ENCODE results near the gene PKN2.
A peak's percentile ranks its signal among the peaks of the same experiment; 100 is the strongest.
"Not testable (repeated sequence)": the region's sequence is repeated elsewhere in the genome, so short reads cannot be mapped to it uniquely, and the experiment has no call there.

The PKN2 gene

DNA sequence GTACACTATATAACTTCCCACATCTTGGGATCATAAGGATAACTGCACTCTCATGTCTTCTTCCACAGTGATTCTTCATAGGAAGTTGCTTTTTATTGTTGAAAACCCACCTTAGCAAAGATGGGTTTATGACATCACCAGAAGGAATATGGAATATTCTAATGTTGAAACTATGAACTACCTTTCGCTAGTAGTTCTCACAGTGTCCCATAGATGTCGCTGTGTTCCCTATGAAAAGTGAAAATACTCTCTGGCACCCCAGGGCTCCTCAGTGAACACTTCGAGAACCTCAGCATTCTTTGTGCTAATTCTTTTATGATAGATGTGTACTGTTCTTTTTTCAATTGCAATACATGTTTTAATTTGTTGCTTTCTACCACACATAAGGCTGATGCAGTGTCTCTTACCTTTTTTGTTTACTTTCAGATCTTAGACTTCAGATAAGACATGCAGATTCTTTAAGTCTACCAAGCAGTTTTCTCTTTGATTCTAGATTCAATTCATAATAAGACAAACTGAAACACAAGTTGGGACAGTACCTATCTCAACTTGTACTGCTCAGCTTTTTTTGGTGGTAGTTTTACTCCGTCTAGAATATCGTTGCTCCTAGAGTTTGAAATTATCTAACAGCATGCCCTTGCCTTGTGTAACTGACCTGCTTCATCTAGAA is 116.4 kb downstream of the PKN2 start:
- no peak for DNase-seq

DNA sequence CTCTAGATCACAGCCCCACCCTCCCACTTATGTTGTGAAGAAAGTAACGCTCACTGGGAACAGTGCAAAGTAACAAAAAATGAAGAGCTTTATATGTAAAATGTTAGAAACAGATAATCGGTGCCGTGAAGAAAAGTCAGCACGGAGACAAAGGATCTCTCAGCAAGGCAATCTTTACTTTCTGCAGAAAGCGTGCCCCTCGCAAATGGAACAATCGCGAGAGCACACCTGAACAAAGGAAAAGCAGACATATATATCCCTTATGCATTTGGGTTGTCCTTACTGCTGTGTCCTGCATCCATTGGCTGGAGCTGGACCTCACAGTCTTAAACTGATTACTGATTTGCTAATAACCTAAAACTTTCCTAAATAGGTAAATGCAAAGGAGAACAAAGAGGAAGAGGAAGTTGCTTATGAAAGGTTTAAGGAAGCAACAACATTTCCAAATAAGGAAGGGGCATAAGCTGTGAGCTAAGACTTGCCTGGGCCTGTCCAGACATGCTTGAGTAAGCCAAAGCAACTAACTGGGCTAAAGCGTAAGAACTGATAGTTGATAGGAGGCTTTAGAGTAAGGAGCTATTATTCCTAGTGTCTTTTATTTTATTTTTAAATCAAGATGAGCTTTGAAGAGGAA is 117.6 kb downstream of the PKN2 start:
- no peak for DNase-seq

DNA sequence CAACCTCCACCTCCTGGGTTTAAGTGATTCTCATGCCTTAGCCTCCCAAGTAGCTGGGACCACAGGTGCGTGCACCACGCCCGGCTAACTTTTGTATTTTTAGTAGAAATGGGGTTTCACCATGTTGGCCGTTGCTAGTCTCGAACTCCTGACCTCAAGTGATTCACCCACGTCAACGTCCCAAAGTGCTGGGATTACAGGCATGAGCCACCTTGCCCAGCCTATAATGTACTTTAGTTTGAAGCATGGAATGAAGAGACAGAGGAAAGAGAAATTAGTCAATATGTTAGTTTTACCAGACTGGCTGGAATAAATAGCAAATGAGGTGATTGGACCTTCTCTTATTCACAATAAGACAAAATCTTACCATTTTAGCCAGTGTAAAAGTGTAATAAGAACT is 118.3 kb downstream of the PKN2 start:
- no peak for DNase-seq

DNA sequence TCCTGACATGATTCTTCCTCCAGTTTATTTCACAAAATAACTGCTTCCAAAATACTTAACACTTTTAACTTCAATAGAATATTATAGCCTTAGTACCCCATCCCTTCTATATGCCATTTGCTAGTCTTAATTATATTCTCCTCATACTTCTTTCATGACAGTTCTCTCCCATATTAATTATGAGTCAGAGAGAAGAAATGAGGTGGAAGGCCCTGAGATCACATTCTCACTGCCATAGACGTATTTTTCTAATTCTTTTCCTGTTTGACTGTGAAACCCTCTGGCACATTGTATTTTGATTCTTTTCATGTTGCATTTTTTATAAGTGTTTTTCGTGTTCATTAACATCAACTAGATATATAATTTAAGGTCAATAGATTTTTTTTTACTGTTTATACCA is 118.9 kb downstream of the PKN2 start:
- DNase-seq: no peak

DNA sequence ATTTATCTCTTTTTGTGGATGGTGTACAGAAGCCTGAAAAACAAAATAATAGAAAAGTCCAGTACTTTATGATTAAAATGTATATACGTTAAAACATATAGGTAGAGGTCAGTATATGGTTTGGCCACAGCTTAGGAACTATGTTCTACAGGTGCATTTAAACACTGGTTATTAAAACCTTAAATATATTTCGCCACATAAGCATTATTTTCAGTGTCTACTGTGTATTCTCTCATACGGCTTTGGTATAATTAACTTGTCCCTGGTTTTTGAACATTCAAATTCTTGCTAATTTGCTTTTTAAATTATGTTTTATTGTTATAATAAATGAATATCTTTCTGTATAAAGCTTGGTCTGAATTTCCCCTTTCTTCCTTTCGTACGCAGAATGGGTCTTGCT is 119.4 kb downstream of the PKN2 start:
- DNase-seq: no peak

DNA sequence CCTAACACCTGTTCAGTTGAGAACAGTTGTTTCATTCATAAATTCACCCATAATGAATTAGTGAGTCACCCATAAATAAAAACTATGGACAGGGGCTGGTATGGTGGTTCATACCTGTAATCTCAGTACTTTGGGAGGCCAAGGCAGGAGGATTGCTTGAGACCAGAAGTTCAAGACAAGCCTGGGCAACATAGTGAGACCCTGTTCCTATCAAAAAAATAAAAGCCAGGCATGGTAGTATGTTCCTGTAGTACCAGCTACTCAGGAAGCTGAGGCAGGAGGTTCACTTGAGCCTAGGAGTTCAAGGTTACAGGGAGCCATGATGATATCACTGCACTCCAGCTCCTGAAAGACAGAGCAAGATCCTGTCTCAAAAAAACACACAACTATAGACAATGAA is 128.3 kb downstream of the PKN2 start:
- DNase-seq: no peak

DNA sequence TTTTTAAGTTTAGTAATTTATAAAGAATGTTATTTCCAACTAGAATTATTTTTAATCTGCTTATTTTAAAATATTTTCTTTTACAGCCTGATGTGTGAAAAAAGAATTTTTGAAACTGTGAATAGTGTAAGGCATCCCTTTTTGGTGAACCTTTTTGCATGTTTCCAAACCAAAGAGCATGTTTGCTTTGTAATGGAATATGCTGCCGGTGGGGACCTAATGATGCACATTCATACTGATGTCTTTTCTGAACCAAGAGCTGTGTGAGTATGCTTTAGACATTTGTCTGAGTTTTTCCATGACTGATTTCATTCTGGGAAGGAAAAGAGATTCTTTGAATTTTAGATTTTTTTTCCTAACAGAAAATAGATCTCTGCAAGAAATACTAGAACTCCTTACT is 129.4 kb downstream of the PKN2 start:
- no peak for DNase-seq

DNA sequence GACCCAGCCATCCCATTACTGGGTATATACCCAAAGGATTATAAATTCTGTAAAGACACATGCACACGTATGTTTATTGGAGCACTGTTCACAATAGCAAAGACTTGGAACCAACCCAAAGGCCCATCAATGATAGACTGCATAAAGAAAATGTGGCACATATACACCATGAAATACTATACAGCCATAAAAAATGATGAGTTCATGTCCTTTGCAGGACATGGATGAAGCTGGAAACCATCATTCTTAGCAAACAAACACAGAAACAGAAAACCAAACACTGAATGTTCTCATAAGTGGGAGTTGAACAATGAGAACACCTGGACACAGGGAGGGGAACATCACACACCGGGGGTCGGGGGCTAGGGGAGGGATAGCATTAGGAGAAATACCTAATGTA is 135.6 kb downstream of the PKN2 start:
- DNase-seq: not testable (repeated sequence)

DNA sequence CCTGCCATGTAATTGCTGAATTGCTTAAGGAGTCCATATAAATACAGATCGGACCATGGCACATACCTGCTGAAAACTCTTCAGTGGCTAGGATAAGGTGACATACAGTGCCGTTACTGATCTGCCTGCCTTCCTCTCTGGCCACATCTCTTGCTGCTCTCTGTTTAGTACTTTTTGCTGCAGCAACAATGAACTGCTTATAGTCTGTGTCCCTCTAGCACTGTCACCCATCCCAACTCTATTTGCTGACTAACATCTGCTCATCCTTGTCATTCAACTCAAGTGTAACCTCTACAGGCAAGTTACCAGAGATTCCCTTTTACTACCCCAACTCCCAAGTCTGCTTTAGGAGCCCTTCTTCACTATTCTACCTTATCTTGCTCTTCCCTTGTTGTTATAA is 141.6 kb downstream of the PKN2 start:
- no peak for DNase-seq

DNA sequence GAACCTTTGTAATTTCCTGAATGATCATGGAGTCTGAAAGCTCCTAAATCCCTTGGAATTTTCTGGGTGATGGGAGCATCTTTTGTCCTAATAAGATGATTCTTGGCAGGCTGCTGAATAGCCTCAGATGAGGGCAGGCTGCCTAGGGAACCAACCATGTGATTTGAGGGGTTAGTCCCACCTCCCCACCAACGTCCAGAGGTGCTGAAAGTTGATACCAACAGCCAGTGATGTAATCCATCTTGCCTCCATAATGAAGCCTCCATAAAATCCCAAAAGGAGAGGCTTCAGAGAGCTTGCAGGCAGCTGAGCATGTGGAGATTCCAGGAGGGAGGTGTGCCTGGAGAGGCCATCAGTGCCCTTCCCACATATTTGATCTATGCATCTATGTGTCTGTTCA is 163.6 kb downstream of the PKN2 start:
- no peak for DNase-seq

DNA sequence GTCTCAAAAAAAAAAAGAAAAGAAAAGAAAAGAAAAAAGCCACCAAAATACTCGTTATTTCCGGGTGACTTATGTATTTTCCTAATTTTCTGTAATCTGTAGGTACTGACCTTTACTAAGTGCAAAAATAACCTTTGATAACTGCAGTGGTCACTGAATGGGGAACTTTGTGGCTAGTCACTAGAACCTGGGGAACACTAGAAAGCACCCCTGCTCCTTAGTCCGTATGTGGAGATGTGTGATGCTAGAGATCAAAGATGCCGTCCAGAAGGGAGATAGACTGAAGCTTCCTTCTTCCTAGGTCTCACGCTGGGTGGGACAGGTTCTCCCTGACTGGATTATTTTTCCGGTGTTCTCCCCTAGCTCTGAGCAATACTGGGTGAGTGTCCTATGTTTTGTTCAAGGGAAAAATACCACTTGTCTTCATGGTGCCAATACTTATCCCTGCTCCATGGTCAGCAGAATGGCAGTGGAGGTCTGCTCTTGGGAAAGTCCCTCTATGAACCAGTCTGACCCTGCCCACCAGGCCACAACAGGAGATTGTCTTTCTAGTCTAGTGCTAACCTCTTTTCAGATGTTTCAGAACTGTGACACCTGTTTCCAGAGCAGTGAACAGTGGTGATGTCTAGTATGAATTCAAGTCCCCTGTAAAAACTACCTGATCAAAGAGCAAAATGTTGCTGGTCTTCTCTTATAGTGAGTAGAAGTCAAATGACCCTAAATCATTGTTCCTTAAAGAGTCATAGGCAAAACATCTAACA is 167.4 kb downstream of the PKN2 start:
- no peak for DNase-seq

DNA sequence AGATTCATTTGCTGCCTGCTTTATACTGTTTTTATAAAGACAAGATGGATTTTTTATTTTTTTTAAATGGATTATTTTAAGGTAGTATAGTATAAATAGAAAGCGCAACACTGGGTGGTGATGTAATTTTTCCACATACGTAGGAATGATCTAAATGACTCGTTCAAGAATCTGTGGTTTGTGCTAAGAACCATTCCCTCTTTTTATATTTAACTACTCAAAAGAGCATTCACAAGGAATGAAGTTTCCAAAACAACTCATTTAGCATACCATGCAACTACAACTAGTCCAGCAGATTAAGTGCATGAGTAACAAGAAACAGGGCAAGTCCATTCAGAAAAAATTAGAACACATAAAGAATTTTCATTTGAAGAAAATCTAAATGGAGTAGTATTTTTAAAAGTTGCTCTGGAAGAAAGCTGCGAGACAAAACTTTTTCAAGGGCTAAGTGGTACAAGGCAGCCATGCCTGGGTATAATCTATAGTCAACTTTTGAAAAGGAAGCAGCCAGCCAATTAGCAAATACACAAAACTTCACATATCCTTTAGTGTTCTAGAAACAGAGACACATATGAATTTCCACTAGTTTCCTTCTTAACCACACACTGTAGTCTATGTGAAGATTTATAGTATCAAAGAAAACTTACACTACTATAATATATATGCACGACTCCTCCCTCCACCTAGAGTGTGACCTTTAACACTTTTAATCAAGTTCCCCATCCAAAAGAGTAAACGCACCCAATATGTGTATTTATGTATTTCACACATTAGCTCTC is 183.9 kb downstream of the PKN2 start:
- DNase-seq: no peak

DNA sequence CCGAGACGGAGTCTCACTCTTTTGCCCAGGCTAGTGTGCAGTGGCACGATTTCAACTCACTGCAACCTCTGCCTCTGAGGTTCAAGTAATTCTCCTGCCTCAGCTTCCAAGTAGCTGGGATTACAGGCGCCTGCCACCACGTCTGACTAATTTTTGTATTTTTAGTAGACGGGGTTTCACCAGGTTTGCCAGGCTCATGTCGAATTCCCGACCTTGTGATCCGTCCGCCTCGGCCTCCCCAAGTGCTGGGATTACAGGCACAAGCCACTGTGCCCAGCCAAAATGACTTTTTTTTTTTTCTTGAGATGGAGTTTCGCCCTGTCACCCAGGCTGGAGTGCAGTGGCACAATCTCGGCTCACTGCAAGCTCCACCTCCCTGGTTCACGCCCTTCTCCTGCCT is 185.6 kb downstream of the PKN2 start:
- not testable (repeated sequence) for DNase-seq

DNA sequence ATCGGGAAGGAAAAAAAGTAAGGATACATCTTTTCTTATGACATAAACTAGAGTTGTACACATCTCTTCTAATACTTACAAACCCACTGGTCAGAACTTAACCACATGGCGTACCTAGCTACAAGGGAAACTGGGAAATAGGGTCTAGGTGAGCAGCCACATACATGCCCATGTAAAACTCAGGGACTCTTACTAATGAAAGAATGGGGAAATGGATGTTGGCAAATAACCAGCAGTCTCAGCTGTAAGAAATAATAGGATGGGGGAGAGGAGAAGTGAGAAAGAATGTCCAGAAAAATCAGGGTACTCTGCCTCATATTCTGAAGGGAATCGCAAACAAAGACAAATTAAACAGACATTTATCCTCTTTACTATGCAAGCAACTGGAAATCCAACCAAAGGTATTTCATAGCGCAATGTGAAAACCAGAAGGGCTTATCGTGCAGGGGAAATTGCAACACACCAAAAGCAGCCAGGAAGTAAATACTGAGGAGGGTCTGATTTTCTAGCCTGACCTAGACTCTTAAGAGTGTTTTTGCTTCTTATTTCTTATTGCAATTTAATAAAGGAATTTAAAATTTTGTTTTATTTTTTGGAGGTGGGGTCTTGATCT is 189.8 kb downstream of the PKN2 start:
- DNase-seq: no peak

DNA sequence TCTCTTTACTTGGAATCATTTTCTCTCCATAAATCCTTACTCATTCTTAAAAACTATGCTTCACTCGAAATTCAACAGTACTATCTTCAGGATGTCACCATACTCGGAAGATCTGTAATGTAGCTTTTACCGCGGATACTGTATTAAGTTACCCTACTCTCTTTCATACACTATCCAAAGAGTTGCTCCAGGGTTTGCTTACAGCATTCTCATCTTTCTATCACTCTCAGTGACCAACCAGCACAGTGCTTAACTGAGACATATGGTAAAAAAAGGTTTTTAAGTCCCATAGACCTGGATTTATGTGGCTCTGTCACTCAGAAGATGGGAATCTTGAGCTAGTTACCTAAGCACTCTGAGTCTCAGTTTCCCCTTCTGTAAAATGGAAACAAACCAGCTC is 191.5 kb downstream of the PKN2 start:
- no peak for DNase-seq

DNA sequence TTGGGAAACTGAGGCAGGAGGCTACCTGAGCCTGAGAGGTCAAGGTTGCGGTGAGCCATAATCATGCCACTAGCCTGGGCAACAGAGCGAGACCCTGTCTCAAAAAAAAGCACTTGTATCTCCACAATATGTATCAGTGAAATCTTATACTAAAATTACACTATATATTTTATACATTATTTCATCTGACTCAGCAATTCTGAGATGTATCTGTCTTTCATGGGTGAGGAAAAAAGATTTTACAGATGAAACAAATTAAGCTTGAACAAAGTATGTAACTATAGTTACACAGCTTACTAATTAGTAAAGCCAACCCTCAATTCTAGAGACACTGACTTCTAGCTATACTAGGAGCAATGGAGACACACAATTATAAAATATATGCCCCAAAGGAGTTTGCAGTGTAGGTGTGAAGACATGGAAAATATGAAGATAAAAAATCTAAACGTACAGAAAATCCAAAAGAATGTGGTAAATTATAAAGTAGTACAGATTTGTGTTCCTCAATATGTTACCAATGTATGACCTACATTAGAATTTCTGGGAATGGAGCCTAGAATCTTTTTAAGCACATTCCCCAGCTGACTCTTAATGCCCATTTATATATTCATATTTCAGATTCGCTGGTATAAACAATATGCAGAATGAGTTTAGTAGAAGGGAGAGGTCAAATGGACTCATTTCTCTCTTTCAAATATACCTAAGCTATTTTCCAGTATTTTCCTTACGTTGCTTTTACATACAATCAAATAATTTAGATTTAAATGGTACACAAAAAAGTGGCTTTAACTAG is 192.7 kb downstream of the PKN2 start:
- no peak for DNase-seq

DNA sequence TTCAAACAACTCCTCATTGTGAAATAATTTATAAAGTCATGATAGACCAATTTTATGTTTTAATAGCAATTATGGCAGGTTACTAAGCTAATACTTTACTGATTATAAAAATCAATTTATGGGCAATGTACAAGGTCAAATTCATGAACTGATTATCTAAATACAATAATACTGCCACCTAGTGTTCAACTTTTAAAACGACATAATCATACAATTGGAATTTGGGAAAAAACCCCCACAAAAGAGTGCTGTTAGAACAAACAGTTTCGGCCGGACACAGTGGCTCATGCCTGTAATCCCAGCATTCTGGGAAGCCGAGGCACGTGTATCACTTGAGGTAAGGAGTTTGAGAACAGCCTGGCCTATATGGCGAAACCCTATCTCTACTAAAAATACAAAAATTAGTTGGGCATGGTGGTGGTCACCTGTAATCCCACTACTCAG is 193.3 kb downstream of the PKN2 start:
- peak; percentile 8 for DNase-seq

DNA sequence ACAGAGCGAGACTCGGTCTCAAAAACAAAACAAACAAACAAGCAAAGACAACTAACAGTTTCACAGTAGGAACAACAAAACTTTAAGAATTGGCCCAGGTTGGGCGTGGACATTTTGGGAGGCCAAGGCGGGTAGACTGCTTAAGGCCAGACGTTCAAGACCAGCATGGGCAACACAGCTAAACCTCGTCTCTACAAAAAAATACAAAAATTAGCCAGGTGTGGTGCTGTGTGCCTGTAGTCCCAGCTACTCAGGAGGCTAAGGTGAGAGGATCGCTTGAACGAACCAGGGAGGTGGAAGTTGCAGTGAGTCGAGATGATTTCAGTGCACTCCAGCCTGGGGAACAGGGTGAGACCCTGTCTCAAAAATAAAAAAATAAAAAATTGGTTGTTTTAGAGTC is 193.8 kb downstream of the PKN2 start:
- no peak for DNase-seq

DNA sequence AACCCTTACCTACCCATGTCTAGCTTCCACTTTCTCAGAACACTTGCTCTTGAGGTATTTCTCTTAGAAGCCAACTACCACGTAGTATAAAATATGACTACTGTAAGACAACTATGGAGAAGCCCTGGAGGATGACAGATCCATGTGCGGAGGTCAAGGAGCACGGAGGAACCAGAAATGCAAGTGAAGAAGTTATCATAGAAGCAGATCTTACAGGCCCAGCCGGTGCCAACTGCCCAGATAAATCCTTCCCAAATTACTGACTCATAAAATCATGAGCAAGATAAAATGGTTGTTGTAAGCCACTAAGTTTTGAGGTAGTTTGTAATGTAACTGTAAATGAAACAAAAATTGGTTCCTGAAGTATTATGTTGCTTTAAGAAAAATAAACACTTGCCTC is 194.7 kb downstream of the PKN2 start:
- no peak for DNase-seq

DNA sequence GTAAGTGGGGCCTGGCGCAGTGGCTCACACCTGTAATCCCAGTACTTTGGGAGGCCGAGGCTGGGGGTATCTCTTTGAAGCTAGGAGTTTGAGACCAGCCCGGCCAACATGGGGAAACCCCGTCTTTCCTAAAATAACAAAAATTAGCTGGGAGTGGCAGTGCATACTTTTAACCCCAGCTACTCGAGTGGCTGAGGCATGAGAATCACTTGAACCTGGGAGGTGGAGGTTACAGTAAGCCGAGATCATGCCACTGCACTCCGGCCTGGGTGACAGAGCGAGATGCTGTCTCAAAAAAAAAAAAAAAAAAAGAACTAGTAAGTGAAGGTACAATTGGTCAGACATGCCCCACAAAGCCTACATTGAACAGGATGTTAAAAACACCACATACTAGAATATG is 196.6 kb downstream of the PKN2 start:
- DNase-seq: not testable (repeated sequence)

DNA sequence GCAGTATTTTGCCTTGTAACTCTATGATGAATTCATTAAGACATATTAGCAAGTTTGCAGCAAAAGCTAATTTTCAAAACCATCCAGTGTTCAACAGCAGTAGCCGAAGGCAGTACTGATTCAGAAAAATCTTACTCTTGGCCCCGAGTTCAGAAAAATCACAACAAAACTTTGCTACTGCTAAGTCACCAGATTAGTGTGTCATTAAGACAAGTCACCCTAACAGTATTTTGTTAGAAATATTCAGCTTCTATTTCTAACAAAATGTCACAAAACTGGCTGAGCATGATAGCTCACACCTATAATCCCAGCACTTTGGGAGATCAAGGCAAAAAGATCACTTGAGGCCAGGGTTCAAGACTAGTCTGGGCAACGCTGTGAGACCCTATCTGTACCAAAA is 199.1 kb downstream of the PKN2 start:
- DNase-seq: no peak

Measured in COR-L47 (cell line).